Hepatocyte (in vitro differentiated cells): ENCODE measurements around the gene SHROOM4.

Experiments
- CTCF ChIP-seq: fragments of 200-600 bp; sonication (generic); IDR thresholded peaks from 2 replicates; pipeline ENCODE4 v1.5.1; 2016; ENCODE audit warnings: antibody characterized with exemption, mild to moderate bottlenecking; ENCODE audit not compliant: poor library complexity
- EZH2 ChIP-seq: fragments of 200-600 bp; sonication (generic); IDR thresholded peaks from 2 replicates; pipeline ENCODE4 v1.6.1; 2016; ENCODE audit warnings: antibody characterized with exemption, mild to moderate bottlenecking, borderline replicate concordance
- EZH2phosphoT487 ChIP-seq: fragments of 200-600 bp; sonication (generic); IDR thresholded peaks from one replicate; pipeline ENCODE4 v1.6.1; 2018; ENCODE audit warnings: antibody characterized with exemption, mild to moderate bottlenecking, low read depth, moderate library complexity; ENCODE audit not compliant: unreplicated experiment, severe bottlenecking

- TF ChIP-seq EZH2phosphoT487, result no peak
- no peak for TF ChIP-seq EZH2
- TF ChIP-seq CTCF, result no peak
Observed at GRCh38 chrX:50769389-50770063, 44.5 kb downstream of the SHROOM4 start.
